Ascending aorta (tissue), 2 donors: ENCODE data around the gene NDFIP2. TPM values are rescaled to one million over a fixed set of nuclear protein-coding genes. Genes with fewer than 3 reads are reported as not detected.

Source experiments
- DNase-seq, 2 donors: peaks; one replicate each; pipeline ENCODE4 v3.0.0-alpha.2; 2019; ENCODE audit warnings: low spot score in 2 of 2
- H3K27ac ChIP-seq, 2 donors: fragments of 200-600 bp; sonication (generic); one replicate each; pipeline ENCODE4 v1.5.1; 2016 to 2017; ENCODE audit warnings: mild to moderate bottlenecking in 1 of 2
- H3K27me3 ChIP-seq: fragments of 200-600 bp; sonication (generic); one replicate; pipeline ENCODE4 v1.5.1; 2017
- H3K36me3 ChIP-seq, 2 donors: fragments of 200-600 bp; sonication (generic); one replicate each; pipeline ENCODE4 v1.5.1; 2016
- H3K4me1 ChIP-seq, 2 donors: fragments of 200-600 bp; sonication (generic); one replicate each; pipeline ENCODE4 v1.5.1; 2016 to 2017; ENCODE audit warnings: mild to moderate bottlenecking in 1 of 2
- H3K4me3 ChIP-seq, 2 donors: fragments of 200-600 bp; sonication (generic); one replicate each; pipeline ENCODE4 v1.5.1; 2016 to 2017; ENCODE audit warnings: mild to moderate bottlenecking in 1 of 2
- H3K9me3 ChIP-seq, 2 donors: fragments of 200-600 bp; sonication (generic); one replicate each; pipeline ENCODE4 v1.5.1; 2016
- CTCF ChIP-seq, 3 experiments: fragments of 200-600 bp in 2 of 3; fragments of 450-650 bp in 1 of 3; sonication (generic) in 2 of 3; IDR thresholded peaks; one replicate each; pipeline ENCODE4 v1.5.1; 2016 to 2019; ENCODE audit warnings: antibody characterized with exemption in 3 of 3, mild to moderate bottlenecking in 1 of 3, moderate library complexity in 1 of 3
- intact Hi-C: fragments of 100-400 bp; cut with DNase I; formaldehyde crosslinking; loops from one replicate; pipeline ENCODE4 v1.15.1; 2023
- total RNA-seq: library from RNA; depleted of rRNA; stranded (reverse); fragments of >200 nt; gene quantifications from one replicate; pipeline ENCODE4 v1.1.0, GENCODE V29; 2016

The NDFIP2 gene
- total RNA-seq, 1 donor from 2014 or later: 16.6 TPM

GRCh38 chr13:79486433-79487188, 5.7 kb downstream of the NDFIP2 start:
- DNase-seq: no peak
- H3K9me3 ChIP-seq: no peaks in the 10 kb centered on the region
- H3K4me3 ChIP-seq: no peak overlapping the region
- H3K4me1 ChIP-seq: peaks cover 2 to 9% of the 10 kb centered on the region in 2 donors
- intact Hi-C loops: no loop called here
- no peak for TF ChIP-seq CTCF (IDR thresholded peaks at IDR 0.05)
- no peaks in the 10 kb centered on the region for H3K36me3 ChIP-seq
- no peak overlapping the region for H3K27ac ChIP-seq
- H3K27me3 ChIP-seq: no peaks in the 10 kb centered on the region

- no peak overlapping the region for H3K27ac ChIP-seq
- no peaks in the 10 kb centered on the region for H3K4me1 ChIP-seq
- no peak for DNase-seq
- TF ChIP-seq CTCF (IDR thresholded peaks at IDR 0.05): no peak
- H3K27me3 ChIP-seq: no peaks in the 10 kb centered on the region
- intact Hi-C loops: no loop called here
- H3K36me3 ChIP-seq: no peaks in the 10 kb centered on the region
- no peaks in the 10 kb centered on the region for H3K9me3 ChIP-seq
- H3K4me3 ChIP-seq: no peak overlapping the region
These were observed 9.4 kb downstream of the NDFIP2 start for GRCh38 chr13:79490326-79490725.

GRCh38 chr13:79490824-79491223, 9.9 kb downstream of the NDFIP2 start:
- Histone ChIP-seq H3K4me1 (no peaks in the 10 kb centered on the region), H3K36me3 (no peaks in the 10 kb centered on the region), H3K9me3 (no peaks in the 10 kb centered on the region), H3K27ac (no peak overlapping the region), H3K4me3 (no peak overlapping the region), H3K27me3 (no peaks in the 10 kb centered on the region)
- intact Hi-C loops: no loop called here
- DNase-seq: no peak
- TF ChIP-seq CTCF (IDR thresholded peaks at IDR 0.05): no peak

GRCh38 chr13:79491715-79492114, 10.8 kb downstream of the NDFIP2 start:
- Histone ChIP-seq H3K36me3 (no peaks in the 10 kb centered on the region), H3K4me3 (no peak overlapping the region), H3K9me3 (no peaks in the 10 kb centered on the region), H3K27me3 (no peaks in the 10 kb centered on the region), H3K27ac (no peak overlapping the region), H3K4me1 (no peaks in the 10 kb centered on the region)
- no peak for DNase-seq
- intact Hi-C loops: no loop called here
- TF ChIP-seq CTCF (IDR thresholded peaks at IDR 0.05): no peak

- intact Hi-C loops: no loop called here
- H3K36me3 ChIP-seq: no peaks in the 10 kb centered on the region
- H3K4me1 ChIP-seq: no peaks in the 10 kb centered on the region
- H3K9me3 ChIP-seq: no peaks in the 10 kb centered on the region
- no peak overlapping the region for H3K4me3 ChIP-seq
- no peak for TF ChIP-seq CTCF (IDR thresholded peaks at IDR 0.05)
- H3K27me3 ChIP-seq: no peaks in the 10 kb centered on the region
- DNase-seq: no peak
- H3K27ac ChIP-seq: no peak overlapping the region
These were observed 11.4 kb downstream of the NDFIP2 start for GRCh38 chr13:79492313-79492798.
